Osteoblast (primary cell): ENCODE measurements around the gene ABAT. TPM values are rescaled to one million over a fixed set of nuclear protein-coding genes. Genes with fewer than 3 reads are reported as not detected.

ENCODE experiments used
- DNase-seq: peaks from one replicate; pipeline ENCODE4 v3.0.0; 2011; ENCODE audit warnings: low spot score, mixed read lengths; ENCODE audit not compliant: insufficient read length; ENCODE audit errors: missing footprints
- H2AFZ ChIP-seq: 2 replicates; pipeline ENCODE4 v1.6.0; 2011; ENCODE audit warnings: mild to moderate bottlenecking, low read length
- H3K27ac ChIP-seq: 2 replicates; pipeline ENCODE4 v1.5.1; 2011; ENCODE audit warnings: mild to moderate bottlenecking, low read depth, low read length, moderate library complexity
- H3K27me3 ChIP-seq: 2 replicates; pipeline ENCODE4 v1.6.0; 2012; ENCODE audit warnings: mild to moderate bottlenecking, control low read depth, inconsistent platforms, low read length, moderate library complexity; ENCODE audit not compliant: insufficient read depth
- H3K36me3 ChIP-seq: 2 replicates; pipeline ENCODE4 v1.5.1; 2011; ENCODE audit warnings: mild to moderate bottlenecking, low read length, control low read depth, moderate library complexity; ENCODE audit not compliant: insufficient read depth
- H3K4me1 ChIP-seq: 2 replicates; pipeline ENCODE4 v1.5.1; 2011; ENCODE audit warnings: mild to moderate bottlenecking, low read length, control low read depth, moderate library complexity; ENCODE audit not compliant: insufficient read depth
- H3K4me2 ChIP-seq: 2 replicates; pipeline ENCODE4 v1.6.0; 2011; ENCODE audit warnings: mild to moderate bottlenecking, low read length; ENCODE audit not compliant: insufficient read depth
- H3K4me3 ChIP-seq: fragments of 200-600 bp; sonication (generic); 3 replicates; pipeline ENCODE4 v1.5.1; 2012; ENCODE audit warnings: mild to moderate bottlenecking, low read length, inconsistent platforms; ENCODE audit not compliant: insufficient read depth
- H3K79me2 ChIP-seq: 2 replicates; pipeline ENCODE4 v1.6.0; 2012; ENCODE audit warnings: mild to moderate bottlenecking, low read length, control low read depth, inconsistent platforms; ENCODE audit not compliant: insufficient read depth
- H3K9me3 ChIP-seq: 2 replicates; pipeline ENCODE4 v1.5.1; 2011; ENCODE audit warnings: low read depth, low read length, control low read depth
- H4K20me1 ChIP-seq: 2 replicates; pipeline ENCODE4 v1.6.0; 2012; ENCODE audit warnings: mild to moderate bottlenecking, low read length, control low read depth; ENCODE audit not compliant: insufficient read depth
- total RNA-seq: library from RNA; depleted of rRNA; stranded (reverse); fragments of >200 nt; gene quantifications from 2 replicates; pipeline ENCODE4 v1.2.3, GENCODE V29; 2012
- TF ChIP-seq, protein P1 (sequence below): IDR thresholded peaks from 2 replicates; pipeline ENCODE4 v1.5.1; 2011; ENCODE audit warnings: mild to moderate bottlenecking, low read depth, low read length, moderate library complexity; ENCODE audit errors: extremely low read depth

ABAT gene
- total RNA-seq, 1 donor, result 6.5 TPM

DNA sequence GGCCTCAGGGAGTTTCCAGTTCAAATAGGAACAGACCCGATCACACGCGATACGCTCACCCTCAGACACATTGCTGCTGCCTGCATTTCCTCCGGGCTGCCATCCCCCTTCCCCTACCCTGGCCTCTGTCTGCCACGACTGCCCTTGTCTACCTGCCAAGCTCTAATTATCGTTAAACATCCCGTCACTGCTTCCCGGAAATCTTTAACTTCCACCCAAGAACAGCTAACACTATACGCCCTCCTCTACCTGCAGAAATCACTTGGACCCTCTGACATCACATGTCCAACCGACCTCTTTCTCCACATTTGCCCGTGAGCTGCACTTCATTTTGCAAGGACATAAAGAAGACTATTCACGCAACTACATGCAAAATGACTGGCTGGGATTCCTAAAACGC, 40.4 kb downstream of the ABAT start:
- H3K4me3 ChIP-seq, result no peak overlapping the region
- TF ChIP-seq, protein P1, sequence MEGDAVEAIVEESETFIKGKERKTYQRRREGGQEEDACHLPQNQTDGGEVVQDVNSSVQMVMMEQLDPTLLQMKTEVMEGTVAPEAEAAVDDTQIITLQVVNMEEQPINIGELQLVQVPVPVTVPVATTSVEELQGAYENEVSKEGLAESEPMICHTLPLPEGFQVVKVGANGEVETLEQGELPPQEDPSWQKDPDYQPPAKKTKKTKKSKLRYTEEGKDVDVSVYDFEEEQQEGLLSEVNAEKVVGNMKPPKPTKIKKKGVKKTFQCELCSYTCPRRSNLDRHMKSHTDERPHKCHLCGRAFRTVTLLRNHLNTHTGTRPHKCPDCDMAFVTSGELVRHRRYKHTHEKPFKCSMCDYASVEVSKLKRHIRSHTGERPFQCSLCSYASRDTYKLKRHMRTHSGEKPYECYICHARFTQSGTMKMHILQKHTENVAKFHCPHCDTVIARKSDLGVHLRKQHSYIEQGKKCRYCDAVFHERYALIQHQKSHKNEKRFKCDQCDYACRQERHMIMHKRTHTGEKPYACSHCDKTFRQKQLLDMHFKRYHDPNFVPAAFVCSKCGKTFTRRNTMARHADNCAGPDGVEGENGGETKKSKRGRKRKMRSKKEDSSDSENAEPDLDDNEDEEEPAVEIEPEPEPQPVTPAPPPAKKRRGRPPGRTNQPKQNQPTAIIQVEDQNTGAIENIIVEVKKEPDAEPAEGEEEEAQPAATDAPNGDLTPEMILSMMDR, result no peak
- H2AFZ ChIP-seq, result no peak overlapping the region
- no peaks in the 10 kb centered on the region for H3K27me3 ChIP-seq
- H3K36me3 ChIP-seq, result no peaks in the 10 kb centered on the region
- no peak for DNase-seq
- no peaks in the 10 kb centered on the region for H3K4me1 ChIP-seq
- H3K4me2 ChIP-seq, result no peak overlapping the region
- no peaks in the 10 kb centered on the region for H3K9me3 ChIP-seq
- no peaks in the 10 kb centered on the region for H4K20me1 ChIP-seq
- no peak overlapping the region for H3K27ac ChIP-seq
- H3K79me2 ChIP-seq, result no peaks in the 10 kb centered on the region

DNA sequence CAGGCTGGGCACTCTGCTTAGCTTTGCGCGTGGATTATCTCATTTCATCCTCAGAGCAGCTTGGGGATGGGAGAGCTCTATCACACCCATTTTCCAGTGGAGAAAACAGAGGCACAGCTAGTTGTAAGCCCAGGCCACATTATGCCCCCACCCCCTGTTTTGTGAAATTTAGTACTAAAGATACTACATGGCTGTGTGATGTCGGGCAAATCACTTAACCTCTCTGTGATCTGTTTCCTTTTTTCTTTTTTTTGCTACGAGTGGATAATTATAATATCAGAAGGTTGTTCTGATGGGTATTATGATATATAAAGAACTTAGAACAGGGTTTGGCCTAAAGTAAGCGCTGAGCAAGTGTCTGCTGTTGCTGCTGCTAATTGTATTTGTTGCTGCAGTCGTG, 41.6 kb downstream of the ABAT start:
- H3K36me3 ChIP-seq, result no peaks in the 10 kb centered on the region

GRCh38 chr16:8716592-8716991, 42.2 kb downstream of the ABAT start:
- TF ChIP-seq, protein P1, result no peak
- DNase-seq, result no peak
- no peak overlapping the region for H3K4me3 ChIP-seq

More for the DNA sequence above, 41.6 kb downstream of the ABAT start:
- Histone ChIP-seq H3K4me3 (no peak overlapping the region), H3K4me2 (no peak overlapping the region), H4K20me1 (peaks cover 3% of the 10 kb centered on the region), H3K27ac (no peak overlapping the region), H2AFZ (no peak overlapping the region), H3K4me1 (no peaks in the 10 kb centered on the region), H3K9me3 (no peaks in the 10 kb centered on the region), H3K27me3 (no peaks in the 10 kb centered on the region), H3K79me2 (no peaks in the 10 kb centered on the region)
- TF ChIP-seq, protein P1, result no peak
- no peak for DNase-seq

DNA sequence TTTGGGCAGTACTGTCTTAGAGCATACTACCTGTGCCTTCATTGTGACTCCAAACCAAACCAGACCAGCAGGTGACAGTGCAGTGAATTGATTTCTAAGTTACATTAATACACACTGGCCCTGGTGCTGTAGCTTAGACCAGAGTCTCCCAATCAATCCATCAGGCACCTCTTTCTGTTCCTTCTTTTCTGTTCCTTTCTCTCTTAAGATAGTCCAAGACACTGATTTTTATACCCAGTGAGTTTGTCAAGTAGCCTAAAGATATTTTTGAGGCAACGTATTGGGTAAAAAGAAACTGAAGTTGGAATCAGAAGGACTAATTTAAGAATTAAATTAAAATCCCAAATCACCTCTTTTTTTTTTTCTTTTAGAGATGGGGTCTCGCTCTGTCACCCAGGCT, 43.1 kb downstream of the ABAT start:
- H3K27ac ChIP-seq, result no peak overlapping the region
- H3K9me3 ChIP-seq, result no peaks in the 10 kb centered on the region
- no peak overlapping the region for H3K4me2 ChIP-seq
- H3K27me3 ChIP-seq, result no peaks in the 10 kb centered on the region
- H3K79me2 ChIP-seq, result no peaks in the 10 kb centered on the region
- TF ChIP-seq, protein P1, result no peak
- H2AFZ ChIP-seq, result no peak overlapping the region
- DNase-seq, result no peak
- no peaks in the 10 kb centered on the region for H3K36me3 ChIP-seq
- no peak overlapping the region for H3K4me3 ChIP-seq
- H4K20me1 ChIP-seq, result peaks cover 3% of the 10 kb centered on the region
- no peaks in the 10 kb centered on the region for H3K4me1 ChIP-seq

More at GRCh38 chr16:8716592-8716991, 42.2 kb downstream of the ABAT start:
- H4K20me1 ChIP-seq, result peaks cover 3% of the 10 kb centered on the region
- no peaks in the 10 kb centered on the region for H3K4me1 ChIP-seq
- no peaks in the 10 kb centered on the region for H3K36me3 ChIP-seq
- no peak overlapping the region for H3K27ac ChIP-seq
- H2AFZ ChIP-seq, result no peak overlapping the region
- no peaks in the 10 kb centered on the region for H3K27me3 ChIP-seq
- H3K9me3 ChIP-seq, result no peaks in the 10 kb centered on the region
- H3K79me2 ChIP-seq, result no peaks in the 10 kb centered on the region
- no peak overlapping the region for H3K4me2 ChIP-seq
